Pulmonary artery endothelial cell (primary cell): Measurements from ENCODE around the gene ZSWIM6. TPM values are rescaled to one million over a fixed set of nuclear protein-coding genes. Genes with fewer than 3 reads are reported as not detected.

Experiments
- DNase-seq: peaks from one replicate; pipeline ENCODE4 v3.0.0-alpha.2; 2011; ENCODE audit warnings: low read depth, low spot score
- total RNA-seq: library from RNA; depleted of rRNA; stranded (reverse); fragments of >200 nt; gene quantifications from 2 replicates; pipeline ENCODE4 v1.2.3, GENCODE V29; 2014

Gene ZSWIM6
- total RNA-seq, 1 donor from 2014 or later = 25.5 TPM

GRCh38 chr5:61330845-61331406 is 1.1 kb upstream of the ZSWIM6 start:
- DNase-seq = no peak

- no peak for DNase-seq
Observed at GRCh38 chr5:61332358-61332749, 296 bp downstream of the ZSWIM6 start.

GRCh38 chr5:61332851-61333320 is 828 bp downstream of the ZSWIM6 start:
- no peak for DNase-seq

- no peak for DNase-seq
Observed at GRCh38 chr5:61333321-61333953, 1.4 kb downstream of the ZSWIM6 start.

GRCh38 chr5:61333954-61334867 is 2.2 kb downstream of the ZSWIM6 start:
- no peak for DNase-seq

GRCh38 chr5:61334868-61335615 is 3.0 kb downstream of the ZSWIM6 start:
- DNase-seq = no peak

GRCh38 chr5:61339764-61340163 is 7.7 kb downstream of the ZSWIM6 start:
- no peak for DNase-seq

GRCh38 chr5:61340775-61341361 is 8.8 kb downstream of the ZSWIM6 start:
- no peak for DNase-seq

GRCh38 chr5:61342071-61342501 is 10.0 kb downstream of the ZSWIM6 start:
- DNase-seq = no peak

GRCh38 chr5:61344187-61344944 is 12.3 kb downstream of the ZSWIM6 start:
- DNase-seq = no peak

- no peak for DNase-seq
Observed at GRCh38 chr5:61346511-61346910, 14.5 kb downstream of the ZSWIM6 start.

GRCh38 chr5:61347080-61347479 is 15.0 kb downstream of the ZSWIM6 start:
- DNase-seq = no peak

GRCh38 chr5:61348447-61348846 is 16.4 kb downstream of the ZSWIM6 start:
- DNase-seq = no peak

- DNase-seq = no peak
Observed at GRCh38 chr5:61349935-61350334, 17.9 kb downstream of the ZSWIM6 start.

- DNase-seq = no peak
Observed at GRCh38 chr5:61350535-61350934, 18.5 kb downstream of the ZSWIM6 start.

GRCh38 chr5:61351733-61352132 is 19.7 kb downstream of the ZSWIM6 start:
- no peak for DNase-seq

- no peak for DNase-seq
Observed at GRCh38 chr5:61352180-61352579, 20.1 kb downstream of the ZSWIM6 start.

- no peak for DNase-seq
Observed at GRCh38 chr5:61352612-61353156, 20.6 kb downstream of the ZSWIM6 start.

GRCh38 chr5:61353293-61353692 is 21.2 kb downstream of the ZSWIM6 start:
- DNase-seq = no peak

- no peak for DNase-seq
Observed at GRCh38 chr5:61354199-61354598, 22.1 kb downstream of the ZSWIM6 start.
